HUES6 (cell line): ENCODE results near the gene UQCR10.

Experiments
- H3K27ac ChIP-seq: 2 replicates; pipeline ENCODE4 v1.7.0; 2013; ENCODE audit warnings: low read depth, mild to moderate bottlenecking, low read length, inconsistent platforms
- H3K27me3 ChIP-seq: 2 replicates; pipeline ENCODE4 v1.6.1; 2013; ENCODE audit warnings: low read length; ENCODE audit not compliant: control insufficient read depth, insufficient read depth
- H3K36me3 ChIP-seq: 2 replicates; pipeline ENCODE4 v1.6.1; 2013; ENCODE audit warnings: low read length; ENCODE audit not compliant: control insufficient read depth, insufficient read depth
- H3K4me1 ChIP-seq: 2 replicates; pipeline ENCODE4 v1.6.1; 2013; ENCODE audit warnings: low read length; ENCODE audit not compliant: control insufficient read depth, insufficient read depth
- H3K4me3 ChIP-seq: 2 replicates; pipeline ENCODE4 v1.5.1; 2013; ENCODE audit warnings: low read depth, low read length
- H3K9ac ChIP-seq: one replicate; pipeline ENCODE4 v1.6.1; 2013; ENCODE audit warnings: mild to moderate bottlenecking, low read length
- H3K9me3 ChIP-seq: 2 replicates; pipeline ENCODE4 v1.6.1; 2013; ENCODE audit warnings: low read depth, low read length; ENCODE audit not compliant: control insufficient read depth, insufficient read depth

Gene UQCR10

DNA sequence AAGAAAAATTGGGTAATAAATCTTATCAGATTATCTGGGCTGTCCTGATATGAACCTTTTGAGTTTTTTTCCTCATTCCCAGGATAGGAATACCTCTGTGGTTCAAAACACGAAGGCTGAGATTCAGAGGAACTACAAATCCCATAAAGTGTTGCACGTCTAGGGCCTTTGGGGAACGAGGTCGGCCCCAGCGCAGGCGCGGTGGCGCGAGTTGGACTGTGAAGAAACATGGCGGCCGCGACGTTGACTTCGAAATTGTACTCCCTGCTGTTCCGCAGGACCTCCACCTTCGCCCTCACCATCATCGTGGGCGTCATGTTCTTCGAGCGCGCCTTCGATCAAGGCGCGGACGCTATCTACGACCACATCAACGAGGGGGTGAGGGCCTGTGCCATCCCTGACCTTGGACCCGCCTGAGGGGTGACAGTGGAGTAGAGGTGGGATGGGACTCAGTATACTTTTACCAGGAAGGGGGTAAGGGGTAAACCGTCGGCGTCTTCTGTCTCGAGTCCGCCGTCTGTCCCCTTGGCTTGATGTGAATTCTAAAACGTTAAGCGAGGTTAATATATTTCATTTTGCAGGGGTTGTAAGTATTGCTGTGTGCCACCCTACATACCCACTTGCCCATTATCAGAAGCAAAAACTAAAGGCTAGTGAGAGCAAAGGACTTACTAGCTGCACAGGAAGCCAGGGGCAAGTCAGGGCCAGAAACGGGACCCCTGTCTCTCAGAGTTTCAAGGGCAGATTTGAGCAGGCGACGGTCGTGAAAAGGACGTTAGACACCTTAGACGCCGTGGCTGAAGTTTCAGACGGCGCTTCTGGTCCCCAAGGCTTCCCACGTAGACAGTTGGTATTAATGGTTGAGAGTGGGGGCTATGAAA is at the start of gene UQCR10:
Gene UQCR10, plus strand, starts transcription at position 199 of the 881 bp plus-strand sequence. Its CDS starts 30 bp downstream, at position 229.
- H3K36me3 ChIP-seq = peaks cover 14% of the 10 kb centered on the region
- H3K4me3 ChIP-seq = peak within 1 kb of the TSS; percentile 96
- peak within 1 kb of the TSS; percentile 90 for H3K9ac ChIP-seq
- H3K4me1 ChIP-seq = peaks cover 10% of the 10 kb centered on the region
- H3K27ac ChIP-seq = peak within 1 kb of the TSS; percentile 98
- no peaks in the 10 kb centered on the region for H3K27me3 ChIP-seq
- H3K9me3 ChIP-seq = no peaks in the 10 kb centered on the region

DNA sequence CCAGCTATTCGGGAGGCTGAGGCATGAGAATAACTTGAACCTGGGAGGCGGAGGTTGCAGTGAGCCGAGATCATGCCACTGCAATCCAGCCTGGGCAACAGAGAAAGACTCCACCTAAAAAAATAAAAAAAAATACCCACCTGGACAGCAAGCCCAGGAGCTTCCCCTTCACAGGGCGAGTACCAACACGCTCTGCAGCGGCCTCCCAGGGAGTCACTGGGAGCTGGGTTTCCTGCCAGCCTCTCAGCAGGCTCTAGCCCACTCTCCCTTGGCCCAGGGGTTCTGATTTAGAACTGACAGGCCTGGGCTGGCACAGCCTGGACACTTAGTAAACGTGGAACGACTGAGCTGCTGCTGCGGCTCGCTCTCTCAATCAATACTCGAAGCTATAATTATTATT is 49.4 kb upstream of the UQCR10 start:
- H3K4me1 ChIP-seq = no peaks in the 10 kb centered on the region; the same call in 1 of the 2 replicates
- H3K9me3 ChIP-seq = no peaks in the 10 kb centered on the region
- no peaks in the 10 kb centered on the region for H3K36me3 ChIP-seq
- no peak overlapping the region for H3K9ac ChIP-seq
- H3K27ac ChIP-seq = no peak overlapping the region
- H3K4me3 ChIP-seq = no peak overlapping the region
- peaks cover 62% of the 10 kb centered on the region for H3K27me3 ChIP-seq

DNA sequence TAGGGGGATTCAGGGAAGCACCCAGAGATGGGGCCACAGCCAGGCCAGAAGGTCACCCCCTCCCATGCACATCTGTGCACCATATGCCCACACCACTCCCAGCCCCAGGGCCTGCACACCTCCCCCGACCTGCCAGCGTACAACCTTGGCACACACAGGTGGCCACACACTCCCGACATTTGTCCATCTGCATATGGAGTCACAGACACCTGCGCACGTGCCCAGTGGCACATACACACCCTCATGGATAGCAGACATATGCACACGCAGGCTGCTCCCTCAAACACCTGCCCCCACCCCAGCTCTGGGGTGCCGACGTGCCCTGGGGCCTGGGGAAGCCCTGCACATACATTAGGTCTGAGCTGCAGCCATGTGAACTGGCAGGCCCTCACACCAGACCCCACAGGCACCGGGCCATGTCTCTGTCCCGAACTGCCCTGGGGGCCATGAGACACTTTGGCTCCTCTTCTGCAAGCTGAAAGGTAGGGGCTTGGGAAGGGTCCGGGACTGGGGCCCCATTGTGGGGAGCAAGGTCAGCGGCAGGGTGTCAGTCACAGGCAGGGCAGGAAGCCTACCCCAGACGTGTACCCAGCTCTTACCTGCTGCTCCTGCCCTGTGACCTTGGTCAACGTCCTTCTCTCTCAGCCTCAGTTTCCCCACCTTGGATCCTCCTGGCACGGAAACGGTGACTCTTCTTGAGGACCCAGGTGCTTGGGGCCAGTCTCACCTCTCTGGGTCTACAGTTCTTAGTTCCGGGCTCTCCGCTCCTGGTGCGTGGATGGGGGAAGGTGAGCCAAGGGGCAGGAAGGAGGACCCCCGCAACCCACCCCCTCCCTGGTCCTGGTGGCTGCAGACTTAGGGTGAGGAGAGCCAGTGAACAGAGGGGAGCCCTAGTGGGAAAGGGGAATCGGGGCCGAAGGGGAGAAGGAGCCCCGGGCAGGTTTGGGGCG is 47.9 kb upstream of the UQCR10 start:
- Histone ChIP-seq H3K36me3 (no peaks in the 10 kb centered on the region), H3K4me1 (no peaks in the 10 kb centered on the region; the same call in 1 of the 2 replicates), H3K9ac (no peak overlapping the region), H3K9me3 (no peaks in the 10 kb centered on the region), H3K4me3 (peak overlapping the region; percentile 11; the same call in 1 of the 2 replicates), H3K27me3 (peaks cover 73% of the 10 kb centered on the region), H3K27ac (no peak overlapping the region)

DNA sequence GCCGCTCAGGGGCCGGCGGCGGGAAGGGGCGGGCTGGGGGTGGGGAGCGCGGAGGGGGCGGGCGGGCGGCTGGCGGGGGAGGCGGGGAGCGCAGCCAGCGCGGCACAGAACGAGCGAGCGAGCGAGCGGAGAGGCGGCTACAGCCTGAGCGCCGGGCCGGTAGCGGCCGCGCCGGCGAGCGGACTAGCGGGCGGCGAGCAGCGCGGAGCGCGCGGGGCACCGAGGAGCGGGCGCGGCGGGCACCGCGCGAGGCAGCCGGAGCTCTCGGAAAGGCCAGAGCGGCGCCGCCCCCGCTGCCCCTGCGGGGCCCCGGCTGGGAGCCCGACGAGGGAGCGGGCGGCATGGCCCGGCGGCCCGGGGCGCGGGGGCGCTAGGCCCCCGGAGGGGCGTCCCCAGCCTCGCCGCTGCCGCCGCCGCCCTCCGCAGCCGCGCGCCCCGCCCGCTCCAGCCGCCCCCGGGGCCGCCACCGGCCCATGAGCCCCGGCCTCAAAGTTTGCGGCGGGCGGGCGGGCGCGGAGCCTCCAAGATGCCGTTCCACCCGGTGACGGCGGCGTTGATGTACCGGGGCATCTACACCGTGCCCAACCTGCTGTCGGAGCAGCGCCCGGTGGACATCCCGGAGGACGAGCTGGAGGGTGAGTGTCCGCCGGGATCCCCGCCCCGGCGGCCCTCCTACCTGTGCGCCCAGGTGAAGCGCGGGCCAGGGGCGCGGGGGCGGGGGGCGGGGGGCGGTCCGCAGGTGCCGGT is 47.1 kb upstream of the UQCR10 start, which contains the start of gene CABP7:
Gene CABP7, plus strand, starts transcription at position 105 of the 747 bp plus-strand sequence. Its CDS starts 422 bp downstream, at position 527.
- no peaks in the 10 kb centered on the region for H3K36me3 ChIP-seq
- no peak within 1 kb of the TSS for H3K27ac ChIP-seq
- H3K4me3 ChIP-seq = peak within 1 kb of the TSS; percentile 50; the same call in 1 of the 2 replicates
- no peaks in the 10 kb centered on the region for H3K4me1 ChIP-seq
- H3K9me3 ChIP-seq = no peaks in the 10 kb centered on the region
- no peak within 1 kb of the TSS for H3K9ac ChIP-seq
- peaks cover 81% of the 10 kb centered on the region for H3K27me3 ChIP-seq

DNA sequence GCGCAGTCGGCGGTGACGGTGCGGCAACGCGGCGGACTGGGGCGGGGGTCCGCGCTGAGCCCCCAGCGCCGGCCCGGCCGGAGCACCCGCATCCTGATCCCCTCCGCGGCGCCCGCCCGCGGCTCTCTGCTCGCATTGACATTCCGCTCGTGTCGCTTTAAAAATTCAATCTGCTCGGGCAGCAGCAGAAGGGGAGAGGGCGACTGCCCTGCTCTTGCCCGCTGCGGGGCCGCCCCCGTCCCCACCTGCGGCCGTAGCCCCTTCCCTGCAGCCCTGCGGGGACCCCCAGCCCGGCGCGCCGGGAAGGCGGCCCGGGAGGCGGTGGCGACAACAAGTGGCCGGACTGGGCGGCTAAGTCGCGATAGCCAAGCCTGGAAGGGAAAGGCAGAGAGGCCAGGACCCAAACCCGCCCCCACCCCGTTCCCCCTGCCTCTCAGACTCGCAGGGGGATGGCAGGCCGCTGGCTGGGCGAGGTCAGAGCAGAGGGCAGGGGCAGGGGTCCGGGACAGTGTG is 46.3 kb upstream of the UQCR10 start:
- Histone ChIP-seq H3K4me1 (no peaks in the 10 kb centered on the region), H3K27me3 (peaks cover 89% of the 10 kb centered on the region), H3K27ac (no peak overlapping the region), H3K9me3 (no peaks in the 10 kb centered on the region), H3K36me3 (no peaks in the 10 kb centered on the region), H3K4me3 (peak overlapping the region; percentile 50; the same call in 1 of the 2 replicates), H3K9ac (no peak overlapping the region)

DNA sequence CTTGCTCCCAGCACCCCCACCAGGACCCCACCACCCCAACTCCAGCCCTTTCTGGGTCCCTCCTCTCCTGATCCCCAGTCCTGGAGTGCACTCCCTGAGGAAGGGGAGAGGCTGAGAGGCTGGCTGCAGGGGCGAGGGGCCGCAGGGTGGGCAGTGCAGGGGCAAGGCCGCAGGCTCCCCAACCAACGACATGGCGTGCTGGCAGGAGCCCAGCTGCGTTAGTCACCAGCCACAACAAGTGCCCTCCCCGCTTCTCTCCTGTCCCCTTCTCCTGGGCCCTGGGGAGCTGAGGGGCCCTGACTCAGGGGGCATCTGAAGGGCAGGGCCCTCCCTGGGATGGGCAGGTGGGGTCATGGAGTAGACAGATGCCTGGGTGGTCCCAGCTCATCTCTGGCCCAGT is 45.0 kb upstream of the UQCR10 start:
- H3K4me1 ChIP-seq = peaks cover 9% of the 10 kb centered on the region
- H3K9ac ChIP-seq = no peak overlapping the region
- H3K27me3 ChIP-seq = peaks cover 96% of the 10 kb centered on the region
- H3K9me3 ChIP-seq = no peaks in the 10 kb centered on the region
- H3K36me3 ChIP-seq = no peaks in the 10 kb centered on the region
- H3K4me3 ChIP-seq = no peak overlapping the region
- H3K27ac ChIP-seq = no peak overlapping the region

DNA sequence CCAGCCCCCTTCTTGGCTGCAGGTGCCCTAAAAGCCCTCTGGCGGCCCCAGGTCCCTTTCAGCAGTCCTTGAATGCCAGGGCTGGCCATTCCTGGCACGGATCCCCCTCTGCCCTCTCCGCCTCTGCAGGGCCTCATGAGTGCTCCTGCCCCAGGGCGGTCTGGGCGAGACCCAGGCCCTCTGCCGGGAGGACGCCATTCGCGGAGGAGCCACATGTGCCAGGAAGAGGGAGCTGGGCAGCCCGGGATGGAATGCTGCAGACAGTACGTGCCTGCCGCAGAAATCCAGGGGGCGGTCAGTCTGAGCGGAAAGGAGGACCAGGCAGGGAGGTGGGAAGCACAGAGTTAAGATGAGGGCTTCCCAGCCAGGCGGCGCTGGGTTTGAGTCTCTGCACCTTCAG is 44.6 kb upstream of the UQCR10 start:
- H3K9ac ChIP-seq = no peak overlapping the region
- H3K36me3 ChIP-seq = no peaks in the 10 kb centered on the region
- H3K27ac ChIP-seq = no peak overlapping the region
- H3K4me3 ChIP-seq = no peak overlapping the region
- H3K27me3 ChIP-seq = peaks cover 92% of the 10 kb centered on the region
- peaks cover 9% of the 10 kb centered on the region for H3K4me1 ChIP-seq
- H3K9me3 ChIP-seq = no peaks in the 10 kb centered on the region

DNA sequence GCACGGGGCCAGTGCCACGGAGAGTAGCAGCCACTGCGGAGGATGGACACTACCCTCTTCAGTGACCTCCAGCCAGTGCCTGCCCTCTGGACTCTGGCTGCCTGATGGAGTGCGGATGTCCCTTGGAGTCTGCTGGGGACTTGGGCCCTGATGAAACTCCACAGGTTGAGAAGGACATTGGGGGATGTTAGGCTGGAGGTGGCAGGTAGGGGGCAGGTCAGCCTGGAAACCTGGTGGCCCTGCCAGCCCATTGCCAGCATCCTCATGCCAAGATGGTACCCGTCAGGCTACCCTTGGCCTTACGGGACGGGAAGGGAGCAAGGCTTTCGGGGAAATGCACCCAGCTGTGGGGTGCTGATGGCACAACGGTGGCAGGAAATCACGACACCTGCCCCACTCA is 43.4 kb upstream of the UQCR10 start:
- Histone ChIP-seq H3K27ac (no peak overlapping the region), H3K4me1 (peaks cover 9% of the 10 kb centered on the region), H3K27me3 (peaks cover 80% of the 10 kb centered on the region), H3K4me3 (no peak overlapping the region), H3K9ac (no peak overlapping the region), H3K9me3 (no peaks in the 10 kb centered on the region), H3K36me3 (no peaks in the 10 kb centered on the region)

DNA sequence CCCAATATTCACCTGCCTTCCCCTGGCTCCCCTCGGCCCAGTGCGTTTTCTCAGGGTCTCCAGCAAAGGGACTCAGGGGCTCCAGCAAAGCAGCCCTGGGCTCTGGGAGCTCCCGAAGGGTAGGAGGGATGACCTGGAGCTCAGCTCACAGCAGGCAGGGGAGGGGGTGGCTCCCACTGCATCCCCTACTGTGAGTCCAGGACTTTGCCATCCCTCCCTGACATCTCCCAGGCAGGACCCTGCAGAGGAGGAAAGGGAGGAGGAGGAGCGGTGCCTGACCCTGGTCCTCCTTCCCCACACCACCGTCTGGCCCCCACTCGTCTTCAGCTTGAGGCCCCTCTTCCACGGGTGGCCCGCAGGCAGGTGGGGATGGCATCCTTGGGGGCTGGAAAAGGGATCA is 42.3 kb upstream of the UQCR10 start:
- Histone ChIP-seq H3K9ac (no peak overlapping the region), H3K27ac (no peak overlapping the region), H3K9me3 (no peaks in the 10 kb centered on the region), H3K4me3 (no peak overlapping the region), H3K4me1 (peaks cover 9% of the 10 kb centered on the region), H3K27me3 (peaks cover 70% of the 10 kb centered on the region), H3K36me3 (no peaks in the 10 kb centered on the region)

DNA sequence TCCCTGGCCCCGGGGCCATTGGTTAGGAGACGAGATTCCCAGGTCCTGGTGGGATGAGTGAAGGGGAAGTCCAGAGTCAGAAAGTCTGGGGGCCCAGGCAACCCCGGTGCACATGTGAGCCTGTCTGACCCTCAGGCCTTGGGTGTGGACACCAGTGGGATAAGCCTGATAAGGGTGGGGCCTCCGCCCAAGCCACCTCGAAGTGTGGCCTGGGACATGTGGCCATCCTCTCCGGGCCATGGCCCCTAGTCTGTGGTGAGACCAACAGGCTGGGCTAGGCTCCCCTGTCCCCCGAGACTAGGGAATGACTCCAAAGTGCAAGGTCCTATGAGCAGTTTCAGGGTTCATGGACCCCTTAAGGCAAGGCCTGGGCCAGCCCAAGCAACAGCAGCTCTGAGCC is 41.1 kb upstream of the UQCR10 start:
- H3K4me1 ChIP-seq = peaks cover 9% of the 10 kb centered on the region
- no peak overlapping the region for H3K27ac ChIP-seq
- H3K9ac ChIP-seq = no peak overlapping the region
- H3K27me3 ChIP-seq = peaks cover 58% of the 10 kb centered on the region
- no peak overlapping the region for H3K4me3 ChIP-seq
- no peaks in the 10 kb centered on the region for H3K9me3 ChIP-seq
- H3K36me3 ChIP-seq = no peaks in the 10 kb centered on the region
